G401.6 (cell line): ENCODE measurements around the gene TULP3.

Experiments
- FAIRE-seq: peaks from 2 replicates; lab custom pipeline; 2012; peaks lifted over from hg19 to GRCh38; lab: Jason Lieb, UNC

Gene TULP3

GRCh38 chr12:2970744-2971143 is 80.1 kb downstream of the TULP3 start:
- FAIRE-seq, result no peak

- FAIRE-seq, result no peak
These were observed 82.9 kb downstream of the TULP3 start for GRCh38 chr12:2973566-2973965.

GRCh38 chr12:2974560-2974971 is 83.9 kb downstream of the TULP3 start:
- no peak for FAIRE-seq

- FAIRE-seq, result no peak
These were observed 85.9 kb downstream of the TULP3 start for GRCh38 chr12:2976581-2976996.

DNA sequence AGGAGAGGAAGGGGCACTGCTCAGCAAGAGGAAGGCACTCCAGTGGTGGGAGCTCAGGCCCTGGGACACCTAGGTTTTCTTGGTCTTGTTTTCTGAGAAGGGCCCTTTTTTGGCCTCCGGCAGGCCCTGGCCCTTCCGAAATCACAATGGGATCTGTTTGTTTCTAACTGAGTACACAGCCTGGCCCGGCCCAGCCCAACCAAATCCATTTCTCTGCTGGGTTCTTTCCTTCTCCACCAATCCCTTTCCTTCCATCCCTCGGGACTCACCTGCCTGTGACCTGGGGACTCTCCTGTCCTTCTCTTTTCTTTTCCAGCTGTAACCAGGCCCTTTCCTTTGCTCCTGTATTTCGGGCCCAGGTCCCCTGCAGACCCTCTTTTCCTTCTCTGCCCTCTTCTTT is 87.1 kb downstream of the TULP3 start:
- FAIRE-seq, result no peak

GRCh38 chr12:2979806-2980205 is 89.1 kb downstream of the TULP3 start:
- no peak for FAIRE-seq

- FAIRE-seq, result no peak
These were observed 89.9 kb downstream of the TULP3 start for GRCh38 chr12:2980630-2981029.

GRCh38 chr12:2982361-2982760 is 91.7 kb downstream of the TULP3 start:
- FAIRE-seq, result no peak

DNA sequence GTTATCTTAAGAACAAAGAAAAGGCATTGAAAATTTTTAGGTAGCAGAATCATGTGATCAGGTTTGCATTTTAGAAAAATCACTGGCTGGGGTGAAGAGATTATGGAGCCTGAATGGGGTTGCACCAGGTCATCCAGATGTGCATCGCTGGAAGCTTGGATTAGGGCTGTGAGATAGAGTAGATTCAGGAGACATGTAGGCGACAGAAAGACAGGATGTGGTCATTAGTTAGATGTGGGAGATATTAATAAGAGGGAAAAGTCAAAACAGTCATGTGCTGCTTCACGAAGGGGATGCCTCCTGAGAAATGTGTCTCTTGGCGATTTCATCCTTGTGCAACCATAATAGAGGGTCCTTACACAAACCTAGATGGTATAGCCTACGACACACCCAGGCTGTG is 93.6 kb downstream of the TULP3 start:
- no peak for FAIRE-seq

DNA sequence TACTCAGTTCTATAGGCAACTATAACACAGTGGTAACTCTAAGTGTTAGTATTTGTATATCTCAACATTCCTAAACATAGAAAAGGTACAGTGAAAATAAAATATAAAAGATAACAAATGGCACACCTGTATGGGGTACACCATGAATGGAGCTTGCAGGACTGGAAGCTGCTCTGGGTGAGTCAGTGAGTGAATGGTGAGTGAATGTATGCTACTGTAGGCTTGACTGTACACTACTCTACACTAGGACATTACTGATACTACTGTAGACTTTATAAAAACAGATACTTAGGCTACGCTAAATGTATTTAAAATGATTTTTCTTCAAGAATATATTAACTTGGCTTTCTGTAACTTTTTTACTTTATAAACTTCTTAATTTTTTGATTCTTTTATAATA is 94.0 kb downstream of the TULP3 start:
- no peak for FAIRE-seq

GRCh38 chr12:2986876-2987275 is 96.2 kb downstream of the TULP3 start:
- FAIRE-seq, result no peak

GRCh38 chr12:2988494-2988893 is 97.8 kb downstream of the TULP3 start:
- FAIRE-seq, result no peak
